OCI-LY7 (cell line): ENCODE results near the gene CAMLG.

Source experiments
- EZH2phosphoT487 ChIP-seq: fragments of 200-600 bp; sonication (generic); IDR thresholded peaks from 2 replicates; pipeline ENCODE4 v1.6.1; 2018; ENCODE audit warnings: low read depth, borderline replicate concordance, mild to moderate bottlenecking, mixed run types, antibody characterized with exemption, low read length, moderate library complexity, mixed read lengths
- TF ChIP-seq, protein P1 (sequence below): fragments of 200-600 bp; sonication (generic); conservative IDR thresholded peaks from 2 replicates; pipeline ENCODE4 v1.5.1; 2014; ENCODE audit warnings: mild to moderate bottlenecking, antibody characterized with exemption, low read length, moderate library complexity, mixed read lengths

DNA sequence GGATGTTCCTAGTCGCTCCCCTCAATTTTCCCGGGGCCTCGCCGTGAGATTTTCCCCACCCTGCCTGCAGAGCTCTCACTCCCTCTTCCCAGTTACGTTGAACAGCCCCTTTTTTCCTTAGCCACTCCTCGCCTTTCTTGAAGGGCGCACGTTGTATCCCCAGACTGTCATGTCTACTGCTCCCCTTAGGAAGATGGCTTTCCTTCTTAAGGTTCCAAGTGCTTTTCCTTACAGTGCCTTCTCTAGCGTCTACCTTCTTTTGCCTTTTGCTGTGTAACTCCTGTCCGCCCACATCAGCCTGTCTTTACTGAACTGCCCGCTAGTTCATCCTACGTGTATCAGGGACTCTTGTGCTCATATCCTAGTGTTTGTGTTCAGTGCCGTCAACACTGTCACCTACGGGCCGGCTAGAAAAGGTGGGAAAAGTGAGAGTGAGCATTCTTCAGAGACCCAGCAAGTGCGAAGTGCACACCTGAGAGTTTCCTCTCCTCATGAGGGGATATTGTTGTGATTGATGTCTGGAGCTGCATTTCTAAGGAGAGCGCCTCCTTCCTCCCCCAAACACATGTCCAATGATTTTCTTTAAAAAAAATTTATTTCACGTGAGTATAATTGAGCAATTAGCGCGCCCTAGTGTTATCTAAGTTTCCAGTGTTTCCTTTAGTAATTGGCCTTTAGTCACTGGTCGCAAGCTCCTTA lies 764 bp downstream of the CAMLG start:
- TF ChIP-seq, protein P1, sequence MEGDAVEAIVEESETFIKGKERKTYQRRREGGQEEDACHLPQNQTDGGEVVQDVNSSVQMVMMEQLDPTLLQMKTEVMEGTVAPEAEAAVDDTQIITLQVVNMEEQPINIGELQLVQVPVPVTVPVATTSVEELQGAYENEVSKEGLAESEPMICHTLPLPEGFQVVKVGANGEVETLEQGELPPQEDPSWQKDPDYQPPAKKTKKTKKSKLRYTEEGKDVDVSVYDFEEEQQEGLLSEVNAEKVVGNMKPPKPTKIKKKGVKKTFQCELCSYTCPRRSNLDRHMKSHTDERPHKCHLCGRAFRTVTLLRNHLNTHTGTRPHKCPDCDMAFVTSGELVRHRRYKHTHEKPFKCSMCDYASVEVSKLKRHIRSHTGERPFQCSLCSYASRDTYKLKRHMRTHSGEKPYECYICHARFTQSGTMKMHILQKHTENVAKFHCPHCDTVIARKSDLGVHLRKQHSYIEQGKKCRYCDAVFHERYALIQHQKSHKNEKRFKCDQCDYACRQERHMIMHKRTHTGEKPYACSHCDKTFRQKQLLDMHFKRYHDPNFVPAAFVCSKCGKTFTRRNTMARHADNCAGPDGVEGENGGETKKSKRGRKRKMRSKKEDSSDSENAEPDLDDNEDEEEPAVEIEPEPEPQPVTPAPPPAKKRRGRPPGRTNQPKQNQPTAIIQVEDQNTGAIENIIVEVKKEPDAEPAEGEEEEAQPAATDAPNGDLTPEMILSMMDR, result peak; percentile 82
- no peak for TF ChIP-seq EZH2phosphoT487
